Sigmoid colon (tissue), 7 donors: ENCODE data around the gene PANK2. TPM values are rescaled to one million over a fixed set of nuclear protein-coding genes. Genes with fewer than 3 reads are reported as not detected.
A peak's percentile ranks its signal among the peaks of the same experiment; 100 is the strongest.

Experiments used
- DNase-seq: peaks from one replicate; pipeline ENCODE4 v3.0.0-alpha.2; 2019
- H3K27ac ChIP-seq, 4 donors: fragments of 200-600 bp; sonication (generic); one replicate each; pipeline ENCODE4 v1.5.1; 2016 to 2019; ENCODE audit warnings: mild to moderate bottlenecking in 1 of 4
- H3K27me3 ChIP-seq, 3 donors: fragments of 200-600 bp; sonication (generic); one replicate each; pipeline ENCODE4 v1.5.1; 2019; ENCODE audit warnings: mild to moderate bottlenecking in 1 of 3
- H3K36me3 ChIP-seq, 4 donors: fragments of 200-600 bp; sonication (generic); one replicate each; pipeline ENCODE4 v1.5.1; 2016 to 2019
- H3K4me1 ChIP-seq, 4 donors: fragments of 200-600 bp; sonication (generic); one replicate each; pipeline ENCODE4 v1.5.1; 2017 to 2019
- H3K4me3 ChIP-seq, 4 donors: fragments of 200-600 bp; sonication (generic); one replicate each; pipeline ENCODE4 v1.5.1; 2017 to 2019; ENCODE audit warnings: mild to moderate bottlenecking in 2 of 4, moderate library complexity in 1 of 4
- H3K9me3 ChIP-seq, 4 donors: fragments of 200-600 bp in 3 of 4; sonication (generic) in 3 of 4; one replicate each; pipeline versions ENCODE4 v1.5.1 to v1.6.1; 2013 to 2019
- CTCF ChIP-seq, 4 experiments: fragments of 450-650 bp in 3 of 4; fragments of 200-600 bp in 1 of 4; IDR thresholded peaks; one replicate each; pipeline ENCODE4 v1.5.1; 2016 to 2019; ENCODE audit warnings: antibody characterized with exemption in 4 of 4, mild to moderate bottlenecking in 3 of 4, moderate library complexity in 2 of 4
- EP300 ChIP-seq, 4 donors: sonication (generic); formaldehyde crosslinking; IDR thresholded peaks; one replicate each; pipeline ENCODE4 v1.6.1; 2017; ENCODE audit warnings: antibody characterized with exemption in 4 of 4
- POLR2A ChIP-seq, 2 donors: fragments of 450-650 bp; IDR thresholded peaks; one replicate each; pipeline ENCODE4 v1.6.1; 2016; ENCODE audit warnings: antibody characterized with exemption in 2 of 2, mild to moderate bottlenecking in 2 of 2, moderate library complexity in 2 of 2
- POLR2AphosphoS5 ChIP-seq, 4 donors: sonication (generic); formaldehyde crosslinking; IDR thresholded peaks; one replicate each; pipeline ENCODE4 v1.6.1; 2017; ENCODE audit warnings: antibody characterized with exemption in 4 of 4
- WGBS, 2 donors: extraction: QIAGEN DNeasy Blood & Tissue Kit; methylation state at CpG; one replicate each; pipeline ENCODE4 v1.1.7; 2013; 5-methylcytosine and 5-hydroxymethylcytosine counted together
- intact Hi-C: fragments of 100-400 bp; cut with DNase I; formaldehyde crosslinking; loops from one replicate; pipeline ENCODE4 v1.15.1; 2023
- polyA plus RNA-seq, 3 donors: library from polyadenylated mRNA; stranded (reverse); fragments of 200-250 nt; gene quantifications; one replicate each; pipeline ENCODE4 v1.2.3, GENCODE V29; 2013
- total RNA-seq, 4 donors: library from RNA; depleted of rRNA; stranded (reverse); fragments of >200 nt; gene quantifications; one replicate each; pipeline ENCODE4 v1.1.0, GENCODE V29; 2016
- donor health status: healthy with polysubstance abuse.
- donor health status: Bipolar disorder and iron deficiency.
- donor health status: healthy.

Gene PANK2
- total and polyA plus RNA-seq, 7 donors, result 16.2 to 43.2 (median 35.1) TPM

- H3K9me3 ChIP-seq, result no peaks in the 10 kb centered on the region
- no peak for DNase-seq
Observed at GRCh38 chr20:3885715-3886114, 3.5 kb upstream of the PANK2 start.

GRCh38 chr20:3887876-3888620, 1.1 kb upstream of the PANK2 start:
- TF ChIP-seq POLR2AphosphoS5 (IDR thresholded peaks at IDR 0.05), result no peak
- TF ChIP-seq POLR2A (IDR thresholded peaks at IDR 0.05), result no peak
- no peak for TF ChIP-seq CTCF (IDR thresholded peaks at IDR 0.05)
- TF ChIP-seq EP300 (IDR thresholded peaks at IDR 0.05), result no peak
- H3K9me3 ChIP-seq, result no peaks in the 10 kb centered on the region
- no peaks in the 10 kb centered on the region for H3K27me3 ChIP-seq
- H3K4me1 ChIP-seq, result peaks cover 0 to 40% (median 36%) of the 10 kb centered on the region in 4 donors
- H3K27ac ChIP-seq, result peak overlapping the region; percentile 95 to 98 (median 96)
- intact Hi-C loops, result loop anchor here (2.0 to 5.0 kb wide), 4 partner anchors 47 to 1016 kb away; partner anchors contain the start of genes PTPRA and RNF24
- 26 to 27% methylated on average over 15 of the region's 15 CpGs for WGBS, 2 donors
- peak overlapping the region; percentile 83 to 97 (median 89) for H3K4me3 ChIP-seq
- no peaks in the 10 kb centered on the region for H3K36me3 ChIP-seq
- peak; percentile 73 for DNase-seq

More at GRCh38 chr20:3885715-3886114, 3.5 kb upstream of the PANK2 start:
- H3K27me3 ChIP-seq, result no peaks in the 10 kb centered on the region
- H3K27ac ChIP-seq, result no peak overlapping the region
- intact Hi-C loops, result loop anchor here (5.0 kb wide), 1 partner anchor 1013 kb away; the partner anchor contains the start of gene PTPRA
- TF ChIP-seq POLR2A (IDR thresholded peaks at IDR 0.05), result no peak
- TF ChIP-seq POLR2AphosphoS5 (IDR thresholded peaks at IDR 0.05), result no peak
- no peak for TF ChIP-seq EP300 (IDR thresholded peaks at IDR 0.05)
- no peak for TF ChIP-seq CTCF (IDR thresholded peaks at IDR 0.05)
- 96% methylated on average over 3 of the region's 3 CpGs for WGBS, 2 donors
- peaks cover 0 to 17% (median 13%) of the 10 kb centered on the region in 4 donors for H3K4me1 ChIP-seq
- no peak overlapping the region for H3K4me3 ChIP-seq
- no peaks in the 10 kb centered on the region for H3K36me3 ChIP-seq

GRCh38 chr20:3889489-3890397, 556 bp downstream of the PANK2 start:
- H3K9me3 ChIP-seq, result no peaks in the 10 kb centered on the region
- 0% methylated on average over 68 of the region's 68 CpGs for WGBS, 2 donors
- peak overlapping the region; percentile 83 to 97 (median 89) for H3K4me3 ChIP-seq
- H3K4me1 ChIP-seq, result peaks cover 0 to 57% (median 43%) of the 10 kb centered on the region in 4 donors
- peak overlapping the region; percentile 95 to 98 (median 96) for H3K27ac ChIP-seq
- intact Hi-C loops, result loop anchor here (2.0 to 5.0 kb wide), 4 partner anchors 45 to 1017 kb away; partner anchors contain the start of genes PTPRA and RNF24
- peak; percentile 80 for DNase-seq
- TF ChIP-seq CTCF (IDR thresholded peaks at IDR 0.05) (no peak), POLR2AphosphoS5 (IDR thresholded peaks at IDR 0.05) (no peak), EP300 (IDR thresholded peaks at IDR 0.05) (no peak), POLR2A (IDR thresholded peaks at IDR 0.05) (no peak)
- H3K36me3 ChIP-seq, result no peaks in the 10 kb centered on the region
- H3K27me3 ChIP-seq, result no peaks in the 10 kb centered on the region

- peaks cover 0 to 62% (median 46%) of the 10 kb centered on the region in 4 donors for H3K4me1 ChIP-seq
- intact Hi-C loops, result no loop called here
Observed at GRCh38 chr20:3890398-3890751, 1.2 kb downstream of the PANK2 start.

More at GRCh38 chr20:3890398-3890751, 1.2 kb downstream of the PANK2 start:
- H3K4me3 ChIP-seq, result peak overlapping the region; percentile 83 to 97 (median 89)
- DNase-seq, result peak; percentile 48
- H3K27me3 ChIP-seq, result no peaks in the 10 kb centered on the region
- H3K27ac ChIP-seq, result peak overlapping the region; percentile 95 to 98 (median 96)
- H3K36me3 ChIP-seq, result no peaks in the 10 kb centered on the region
- 1 to 2% methylated on average over 3 of the region's 3 CpGs for WGBS, 2 donors
- no peak for TF ChIP-seq CTCF (IDR thresholded peaks at IDR 0.05)
- no peaks in the 10 kb centered on the region for H3K9me3 ChIP-seq
